H1 (cell line): ENCODE data around the gene CDC5L. TPM values are rescaled to one million over a fixed set of nuclear protein-coding genes. Genes with fewer than 3 reads are reported as not detected.

ENCODE experiments used
- CTCF ChIP-seq, 3 experiments: IDR thresholded peaks; 1 replicate in 2 of 3; 2 replicates in 1 of 3; pipeline versions ENCODE4 v1.5.1 to v1.6.1; 2011; ENCODE audit warnings: low read length in 3 of 3, mild to moderate bottlenecking in 3 of 3, inconsistent platforms in 2 of 3, low read depth in 1 of 3, moderate library complexity in 1 of 3; ENCODE audit not compliant: insufficient read depth in 1 of 3; ENCODE audit errors: control extremely low read depth in 1 of 3
- MAX ChIP-seq: IDR thresholded peaks from 2 replicates; pipeline ENCODE4 v1.6.1; 2012; ENCODE audit warnings: inconsistent platforms
- RAD21 ChIP-seq, 2 experiments: IDR thresholded peaks in 1 of 2; conservative IDR thresholded peaks in 1 of 2; 2 replicates each; pipeline ENCODE4 v1.6.1; 2011; ENCODE audit warnings: low read depth in 2 of 2, low read length in 2 of 2, improper control_type of control experiment in 1 of 2, inconsistent platforms in 1 of 2, mild to moderate bottlenecking in 1 of 2, moderate library complexity in 1 of 2
- TBP ChIP-seq: IDR thresholded peaks from 2 replicates; pipeline ENCODE4 v1.6.1; 2011; ENCODE audit warnings: low read depth, low read length, improper control_type of control experiment
- TCF12 ChIP-seq: IDR thresholded peaks from 2 replicates; pipeline ENCODE4 v1.6.1; 2011; ENCODE audit warnings: low read depth, mild to moderate bottlenecking, low read length
- polyA plus RNA-seq, 7 experiments: library from polyadenylated mRNA; depleted of rRNA in 3 of 7; stranded (reverse) in 5 of 7; unstranded in 2 of 7; fragments of >200 nt in 5 of 7; fragments of 200-250 nt in 2 of 7; gene quantifications; 1 replicate in 5 of 7; 2 replicates in 1 of 7; 4 replicates in 1 of 7; pipeline versions ENCODE4 v1.2.1 to v1.2.3, GENCODE V29; 2011 to 2013; ENCODE audit warnings: missing spikeins in 2 of 7, mixed read lengths in 2 of 7
- total RNA-seq: library from RNA; stranded (reverse); fragmentation: NEBNext Ultra II Directional; extraction: Animal tissue kit (Norgen Biotek cat#: 25700); gene quantifications from 2 replicates; pipeline ENCODE4 v1.2.1, GENCODE V29; 2021

The CDC5L gene
- total and polyA plus RNA-seq, 2 of the 8 experiments (the other 6 are each of a cell fraction or from before 2014, with no cell fraction given) = 8.4 to 32.8 TPM

GRCh38 chr6:44363377-44363926, 24.1 kb upstream of the CDC5L start (continued):
- no peak for TF ChIP-seq RAD21 (IDR thresholded peaks at IDR 0.05 in 1 of 2, conservative IDR thresholded peaks at IDR 0.05 in 1 of 2; ENCODE audit: low read depth in 2 of 2, low read length in 2 of 2)
- no peak for TF ChIP-seq MAX
- TF ChIP-seq CTCF (IDR thresholded peaks at IDR 0.05; ENCODE audit: control extremely low read depth in 1 of 3, insufficient read depth in 1 of 3, low read depth in 1 of 3, low read length in 3 of 3) = no peak
- no peak for TF ChIP-seq TBP
- no peak for TF ChIP-seq TCF12
